ENCODE data around the gene BEST4. TPM values are rescaled to one million over a fixed set of nuclear protein-coding genes. Genes with fewer than 3 reads are reported as not detected.

The BEST4 gene
- total RNA-seq, 5 donors from 2014 or later (not counting 1 experiment from before 2014, with no cell fraction given) = 0.75 to 2.4 (median 1.6) TPM

DNA sequence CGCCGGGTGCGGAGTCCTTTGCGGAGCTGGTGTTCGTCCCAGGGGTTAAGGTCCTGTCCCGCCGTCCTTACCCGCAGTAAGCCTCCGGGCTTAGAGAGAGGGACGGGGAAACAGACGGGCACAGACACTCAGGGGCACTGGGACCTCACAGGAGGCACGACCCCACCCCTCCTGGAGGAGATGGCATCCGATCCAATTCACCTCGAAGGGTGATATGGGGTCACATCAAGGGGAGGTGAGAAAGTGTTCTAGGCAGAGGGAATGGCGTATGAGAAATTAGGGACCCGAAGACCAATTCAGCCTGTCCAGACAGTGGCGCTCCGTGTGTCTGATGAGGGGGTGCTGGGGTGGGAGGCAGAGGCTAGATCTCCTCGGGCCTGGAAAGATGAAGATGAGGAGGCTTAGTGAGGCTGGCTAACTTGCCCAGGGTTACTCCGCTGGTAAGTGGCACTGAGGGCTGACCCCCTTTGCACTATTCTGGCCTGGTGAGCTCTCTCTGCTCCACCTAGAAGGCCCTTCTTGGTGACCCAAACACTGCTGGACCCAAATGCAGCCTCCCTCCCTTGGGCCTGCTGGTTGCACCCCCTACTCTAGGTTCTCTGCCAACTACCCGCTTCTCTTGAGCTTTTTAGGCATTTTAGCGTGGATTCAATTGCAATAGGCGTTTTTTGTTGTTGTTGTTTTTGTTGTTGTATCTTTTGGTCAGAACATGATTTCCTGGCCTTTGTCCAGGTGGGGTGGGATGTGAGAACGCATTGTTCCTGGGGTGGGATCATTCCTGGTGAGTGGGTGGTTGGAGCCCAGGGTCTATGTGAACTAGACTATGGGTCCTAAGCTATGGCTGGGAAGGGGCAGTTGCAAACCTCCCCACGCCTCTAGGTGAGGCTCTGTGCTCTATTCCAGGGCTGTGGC is 32.6 kb upstream of the BEST4 start:
- POLR2A ChIA-PET = interaction anchor here (0.5 to 4.4 kb wide), 7 partner anchors 9 to 1784 kb away, joined by 3 to 51 read pairs (median 4); partner anchors contain the start of genes BTBD19 (in 2 of the 2) and DYNLT4 (in 1 of the 2)
- peak overlapping the region; percentile 77 to 91 for H3K4me3 ChIP-seq (ENCODE audit: control insufficient read depth in 1 of 2, extremely low read depth in 1 of 2, low read length in 1 of 2)
- no peaks in the 10 kb centered on the region for H3K36me3 ChIP-seq (ENCODE audit: control insufficient read depth in 2 of 2, extremely low read depth in 1 of 2, insufficient read depth in 1 of 2, low read length in 1 of 2)
- Mint-ChIP-seq H3K4me3 (peak overlapping the region; percentile 84 to 96 (median 95)), H3K9me3 (no peaks in the 10 kb centered on the region), H3K4me1 (peaks cover 31 to 39% (median 34%) of the 10 kb centered on the region in 3 donors), H3K36me3 (no peaks in the 10 kb centered on the region), H3K27ac (peak overlapping the region; percentile 100), H3K27me3 (no peaks in the 10 kb centered on the region)
- ATAC-seq (replicated peaks in 1 of 4) (no peak), DNase-seq (no peak)
- 19% methylated on average over 13 of the region's 25 CpGs for WGBS (ENCODE audit: insufficient coverage)
- H3K27me3 ChIP-seq (replicated peaks in 1 of 2; ENCODE audit: control insufficient read depth in 2 of 2, extremely low read depth in 1 of 2, insufficient read depth in 2 of 2, low read length in 1 of 2) = no peaks in the 10 kb centered on the region
- peaks cover 10 to 27% of the 10 kb centered on the region in 2 experiments for H3K4me1 ChIP-seq (ENCODE audit: control insufficient read depth in 1 of 2, extremely low read depth in 1 of 2, insufficient read depth in 2 of 2, low read length in 2 of 2)
- no peaks in the 10 kb centered on the region for H3K9me3 ChIP-seq
- CTCF ChIA-PET = interaction anchor here (0.5 to 2.8 kb wide), 6 partner anchors 11 to 89 kb away, joined by 3 to 22 read pairs (median 4); partner anchors contain the start of genes BTBD19 (in 1 of the 2), PLK3 (in 1 of the 2) and RNU5D-1 (in 1 of the 2)
- peak overlapping the region; percentile 100 for H3K27ac ChIP-seq (ENCODE audit: low read length)

DNA sequence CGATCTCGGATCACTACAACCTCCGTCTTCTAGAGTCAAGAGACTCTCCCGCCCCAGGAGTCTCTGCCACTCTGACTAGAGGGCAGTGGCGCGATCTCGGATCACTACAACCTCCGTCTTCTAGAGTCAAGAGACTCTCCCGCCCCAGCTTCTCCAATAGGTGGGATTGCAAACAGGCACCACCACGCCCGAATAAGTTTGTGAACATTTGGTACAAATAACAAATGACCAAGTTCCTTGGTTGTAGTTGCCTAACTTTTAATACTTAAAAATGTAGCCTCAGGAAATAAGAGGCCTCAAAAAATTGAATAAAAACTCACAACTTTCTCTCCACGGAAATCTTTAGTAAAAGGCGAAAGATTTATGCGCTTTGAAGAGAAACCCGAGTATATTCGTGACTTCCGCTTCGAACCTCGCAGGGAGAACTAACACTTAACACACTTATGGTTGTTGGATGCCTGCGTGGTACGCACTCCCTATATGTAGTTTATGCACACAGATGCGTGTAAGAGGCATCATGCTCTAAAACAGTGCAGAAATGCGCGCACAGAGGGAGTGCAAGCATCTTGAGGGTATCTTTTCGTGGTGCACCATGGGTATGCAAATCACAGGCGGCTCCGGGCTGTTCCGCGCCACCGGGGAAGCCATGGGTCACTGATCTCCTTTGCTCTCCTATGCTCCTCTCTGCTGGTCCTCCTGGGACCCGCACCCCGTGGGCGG is 31.8 kb upstream of the BEST4 start:
- peak overlapping the region; percentile 100 for H3K27ac Mint-ChIP-seq
- under 1% methylated on average over 18 of the region's 33 CpGs for WGBS (ENCODE audit: insufficient coverage)

DNA sequence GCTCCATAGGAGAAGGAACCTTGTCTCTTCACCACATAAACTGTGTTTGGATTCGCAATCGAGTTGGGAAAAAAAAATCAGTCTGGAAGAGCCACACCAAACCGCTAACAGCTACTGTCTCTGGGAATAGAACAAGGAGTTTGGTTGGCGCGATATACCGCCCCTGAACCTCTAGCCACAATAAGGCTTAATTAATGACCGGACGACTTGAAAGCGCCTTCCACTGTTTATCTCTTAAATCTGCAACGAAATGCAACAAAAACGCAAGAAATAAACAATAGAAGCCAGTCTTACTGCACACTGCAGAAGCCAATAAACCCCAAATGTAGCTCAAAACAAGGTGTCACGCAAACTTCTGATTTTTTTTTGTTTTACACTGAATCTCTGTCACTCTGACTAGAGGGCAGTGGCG is 31.2 kb upstream of the BEST4 start:
- H3K27me3 Mint-ChIP-seq = no peaks in the 10 kb centered on the region
- no peaks in the 10 kb centered on the region for H3K9me3 ChIP-seq
- H3K36me3 ChIP-seq (ENCODE audit: control insufficient read depth in 2 of 2, extremely low read depth in 1 of 2, insufficient read depth in 1 of 2, low read length in 1 of 2) = no peaks in the 10 kb centered on the region
- no peaks in the 10 kb centered on the region for H3K27me3 ChIP-seq (replicated peaks in 1 of 2; ENCODE audit: control insufficient read depth in 2 of 2, extremely low read depth in 1 of 2, insufficient read depth in 2 of 2, low read length in 1 of 2)
- ChIA-PET POLR2A (interaction anchor here (0.5 to 4.4 kb wide), 14 partner anchors 10 to 763 kb away, joined by 3 to 51 read pairs (median 4); partner anchors contain the start of genes BTBD19 (in 2 of the 2), PLK3 (in 2 of the 2), DYNLT4 (in 1 of the 2) and EIF2B3 (in 1 of the 2)), CTCF (interaction anchor here in 1 of 2 donors (0.9 to 2.8 kb wide), 6 partner anchors 10 to 88 kb away, joined by 3 to 25 read pairs (median 4); partner anchors contain the start of genes BEST4, BTBD19, PLK3 and RNU5D-1)
- peak in 1 of 4 experiments; percentile 2 for ATAC-seq (replicated peaks in 1 of 4)
- peak overlapping the region; percentile 100 for H3K27ac ChIP-seq (ENCODE audit: low read length)
- peaks cover 41 to 52% (median 42%) of the 10 kb centered on the region in 3 donors for H3K4me1 Mint-ChIP-seq
- H3K4me1 ChIP-seq (ENCODE audit: control insufficient read depth in 1 of 2, extremely low read depth in 1 of 2, insufficient read depth in 2 of 2, low read length in 2 of 2) = peaks cover 10 to 36% of the 10 kb centered on the region in 2 experiments
- H3K36me3 Mint-ChIP-seq = no peaks in the 10 kb centered on the region
- H3K9me3 Mint-ChIP-seq = no peaks in the 10 kb centered on the region
- H3K27ac Mint-ChIP-seq = peak overlapping the region; percentile 100
- peak overlapping the region; percentile 77 to 91 for H3K4me3 ChIP-seq (ENCODE audit: control insufficient read depth in 1 of 2, extremely low read depth in 1 of 2, low read length in 1 of 2)
- 2% methylated on average over 10 of the region's 13 CpGs for WGBS (ENCODE audit: insufficient coverage)
- no peak for DNase-seq
- H3K4me3 Mint-ChIP-seq = peak overlapping the region; percentile 84 to 96 (median 95)

More for the DNA sequence above, 31.8 kb upstream of the BEST4 start:
- ChIA-PET CTCF (interaction anchor here (0.9 to 2.8 kb wide), 8 partner anchors 10 to 89 kb away, joined by 3 to 25 read pairs (median 4); partner anchors contain the start of genes BEST4 (in 1 of the 2), BTBD19 (in 1 of the 2), PLK3 (in 1 of the 2) and RNU5D-1 (in 1 of the 2)), POLR2A (interaction anchor here (0.5 to 4.4 kb wide), 15 partner anchors 9 to 192 kb away, joined by 3 to 51 read pairs (median 4); partner anchors contain the start of genes BTBD19 (in 2 of the 2), PLK3 (in 2 of the 2), DYNLT4 (in 1 of the 2) and UROD (in 1 of the 2))
- Mint-ChIP-seq H3K9me3 (no peaks in the 10 kb centered on the region), H3K4me1 (peaks cover 39 to 47% (median 41%) of the 10 kb centered on the region in 3 donors), H3K27me3 (no peaks in the 10 kb centered on the region), H3K4me3 (peak overlapping the region; percentile 84 to 96 (median 95)), H3K36me3 (no peaks in the 10 kb centered on the region)
- Histone ChIP-seq H3K4me3 (ENCODE audit: control insufficient read depth in 1 of 2, extremely low read depth in 1 of 2, low read length in 1 of 2) (peak overlapping the region; percentile 77 to 91), H3K27me3 (replicated peaks in 1 of 2; ENCODE audit: control insufficient read depth in 2 of 2, extremely low read depth in 1 of 2, insufficient read depth in 2 of 2, low read length in 1 of 2) (no peaks in the 10 kb centered on the region), H3K4me1 (ENCODE audit: control insufficient read depth in 1 of 2, extremely low read depth in 1 of 2, insufficient read depth in 2 of 2, low read length in 2 of 2) (peaks cover 10 to 30% of the 10 kb centered on the region in 2 experiments), H3K27ac (ENCODE audit: low read length) (peak overlapping the region; percentile 100), H3K9me3 (no peaks in the 10 kb centered on the region), H3K36me3 (ENCODE audit: control insufficient read depth in 2 of 2, extremely low read depth in 1 of 2, insufficient read depth in 1 of 2, low read length in 1 of 2) (no peaks in the 10 kb centered on the region)
- ATAC-seq (replicated peaks in 1 of 4) (peak; percentile 79 to 87 (median 82)), DNase-seq (peak; percentile 55 to 90 (median 75))

DNA sequence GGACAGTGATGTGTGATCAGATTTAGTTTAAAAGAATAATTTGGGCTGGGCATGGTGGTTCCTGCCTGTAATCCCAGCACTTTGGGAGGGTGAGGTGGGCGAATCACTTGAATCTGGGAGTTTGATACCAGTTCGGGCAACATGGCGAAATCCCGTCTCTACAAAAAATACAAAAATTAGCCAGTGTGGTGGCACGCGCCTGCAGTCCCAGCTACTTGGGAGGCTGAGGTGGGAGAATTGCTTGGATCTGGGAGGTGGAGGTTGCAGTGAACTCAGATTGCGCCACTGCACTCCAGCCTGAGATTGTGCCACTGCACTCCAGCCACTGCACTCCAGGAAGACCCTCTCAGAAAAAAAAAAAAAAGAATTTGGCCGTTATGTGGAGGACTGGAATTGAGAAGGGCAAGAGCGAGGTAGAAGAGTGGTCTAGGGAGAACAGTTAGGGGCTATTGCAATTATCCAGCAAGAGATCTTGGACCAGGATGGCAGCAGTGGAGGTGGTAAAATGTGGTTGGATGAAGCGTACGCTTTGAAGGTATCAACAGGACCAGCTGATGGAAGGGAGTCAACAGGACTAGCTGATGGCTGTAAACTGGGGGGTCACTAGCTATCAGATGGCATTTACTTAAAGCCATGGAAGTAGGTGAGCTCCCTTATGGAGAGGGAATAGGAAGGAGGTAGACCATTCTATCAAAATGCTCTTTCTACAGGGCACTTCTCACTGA is 30.0 kb upstream of the BEST4 start:
- H3K4me3 ChIP-seq (ENCODE audit: control insufficient read depth in 1 of 2, extremely low read depth in 1 of 2, low read length in 1 of 2) = no peak overlapping the region
- no peak for DNase-seq
- no peaks in the 10 kb centered on the region for H3K9me3 ChIP-seq
- Mint-ChIP-seq H3K27ac (peak overlapping the region; percentile 87 to 100), H3K4me1 (peaks cover 47 to 59% (median 49%) of the 10 kb centered on the region in 3 donors), H3K9me3 (no peaks in the 10 kb centered on the region), H3K27me3 (no peaks in the 10 kb centered on the region), H3K4me3 (peak overlapping the region; percentile 52 to 96 (median 84)), H3K36me3 (no peaks in the 10 kb centered on the region)
- ChIA-PET CTCF (interaction anchor here in 1 of 2 donors (1.1 to 2.8 kb wide), 3 partner anchors 9 to 89 kb away, joined by 4 to 22 read pairs (median 5); partner anchors contain the start of gene BTBD19), POLR2A (interaction anchor here (0.7 to 4.4 kb wide), 9 partner anchors 9 to 390 kb away, joined by 3 to 51 read pairs (median 4); partner anchors contain the start of genes BTBD19 (in 2 of the 2), PLK3 (in 2 of the 2), DYNLT4 (in 1 of the 2) and RPS8 (in 1 of the 2))
- WGBS (ENCODE audit: insufficient coverage) = 94% methylated on average over 7 of the region's 11 CpGs
- ATAC-seq (replicated peaks in 1 of 4) = no peak
- H3K27me3 ChIP-seq (replicated peaks in 1 of 2; ENCODE audit: control insufficient read depth in 2 of 2, extremely low read depth in 1 of 2, insufficient read depth in 2 of 2, low read length in 1 of 2) = no peaks in the 10 kb centered on the region
- H3K36me3 ChIP-seq (ENCODE audit: control insufficient read depth in 2 of 2, extremely low read depth in 1 of 2, insufficient read depth in 1 of 2, low read length in 1 of 2) = no peaks in the 10 kb centered on the region
- H3K27ac ChIP-seq (ENCODE audit: low read length) = no peak overlapping the region
- H3K4me1 ChIP-seq (ENCODE audit: control insufficient read depth in 1 of 2, extremely low read depth in 1 of 2, insufficient read depth in 2 of 2, low read length in 2 of 2) = peaks cover 14 to 48% of the 10 kb centered on the region in 2 experiments

DNA sequence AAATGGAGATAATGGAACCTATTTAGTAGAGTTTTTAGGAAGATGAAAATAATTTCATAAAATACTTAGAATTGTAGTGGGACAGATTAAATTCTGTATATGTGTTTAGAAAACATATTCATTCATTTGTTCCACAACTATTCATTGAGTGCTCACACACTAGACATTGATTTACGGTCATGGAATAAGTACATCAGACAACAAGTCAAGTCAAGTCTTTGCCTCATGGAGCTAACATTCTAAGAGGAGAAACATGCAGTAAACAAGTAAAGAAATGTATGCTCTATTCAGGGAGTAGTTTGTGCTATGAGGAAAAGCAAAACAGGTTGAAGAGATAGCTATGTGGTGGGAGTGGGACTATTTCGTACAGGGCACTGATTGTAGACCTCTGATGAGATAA is 29.3 kb upstream of the BEST4 start:
- Histone ChIP-seq H3K27me3 (replicated peaks in 1 of 2; ENCODE audit: control insufficient read depth in 2 of 2, extremely low read depth in 1 of 2, insufficient read depth in 2 of 2, low read length in 1 of 2) (no peaks in the 10 kb centered on the region), H3K4me3 (ENCODE audit: control insufficient read depth in 1 of 2, extremely low read depth in 1 of 2, low read length in 1 of 2) (no peak overlapping the region), H3K4me1 (ENCODE audit: control insufficient read depth in 1 of 2, extremely low read depth in 1 of 2, insufficient read depth in 2 of 2, low read length in 2 of 2) (peaks cover 17 to 54% of the 10 kb centered on the region in 2 experiments), H3K27ac (ENCODE audit: low read length) (no peak overlapping the region), H3K9me3 (no peaks in the 10 kb centered on the region), H3K36me3 (ENCODE audit: control insufficient read depth in 2 of 2, extremely low read depth in 1 of 2, insufficient read depth in 1 of 2, low read length in 1 of 2) (no peaks in the 10 kb centered on the region)
- Mint-ChIP-seq H3K9me3 (no peaks in the 10 kb centered on the region), H3K36me3 (no peaks in the 10 kb centered on the region), H3K27me3 (no peaks in the 10 kb centered on the region), H3K4me3 (peak overlapping the region; percentile 0 to 84 (median 49)), H3K4me1 (peaks cover 47 to 61% (median 55%) of the 10 kb centered on the region in 3 donors), H3K27ac (peak overlapping the region; percentile 57 to 79)
- DNase-seq (no peak), ATAC-seq (replicated peaks in 1 of 4) (no peak)
- ChIA-PET POLR2A (interaction anchor here (0.7 to 4.4 kb wide), 6 partner anchors 8 to 42 kb away, joined by 3 to 51 read pairs (median 20); partner anchors contain the start of genes BTBD19 (in 2 of the 2), PLK3 (in 2 of the 2), DYNLT4 (in 1 of the 2) and RPS8 (in 1 of the 2)), CTCF (interaction anchor here (0.5 to 1.3 kb wide), 4 partner anchors 8 to 196 kb away, joined by 3 to 10 read pairs (median 4); no protein-coding TSS in a partner anchor)
- WGBS (ENCODE audit: insufficient coverage) = 79% methylated on average over 1 of the region's 2 CpGs

All from T-cell (primary cell).